Activated CD8-positive, alpha-beta memory T cell treated with anti-CD3 and anti-CD28 coated beads, Interleukin-2, amount 50 U/mL, for 48 hours (primary cell): ENCODE data around the gene ABCC4.

Experiments
- DNase-seq: peaks from one replicate; pipeline ENCODE4 v3.0.0-alpha.2; 2020

The ABCC4 gene

DNA sequence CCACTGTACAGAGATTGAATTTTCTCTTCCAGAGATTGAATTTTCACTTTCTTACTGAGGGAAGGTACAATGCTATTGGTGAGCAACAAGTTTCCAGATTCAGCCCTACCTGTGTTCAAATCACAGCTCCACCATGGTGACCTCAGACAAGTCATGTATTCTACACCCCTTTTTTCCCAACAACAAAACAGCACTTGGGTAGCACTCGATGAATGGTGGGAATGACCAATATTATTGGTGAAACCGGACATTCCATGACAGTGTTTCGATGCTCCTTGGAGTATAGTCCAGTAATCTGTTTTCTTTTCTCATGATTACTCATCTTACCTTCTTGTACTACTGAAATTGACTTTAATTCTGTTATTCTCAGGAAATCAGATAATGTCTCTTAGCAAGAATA lies 322.7 kb downstream of the ABCC4 start:
- no peak for DNase-seq

DNA sequence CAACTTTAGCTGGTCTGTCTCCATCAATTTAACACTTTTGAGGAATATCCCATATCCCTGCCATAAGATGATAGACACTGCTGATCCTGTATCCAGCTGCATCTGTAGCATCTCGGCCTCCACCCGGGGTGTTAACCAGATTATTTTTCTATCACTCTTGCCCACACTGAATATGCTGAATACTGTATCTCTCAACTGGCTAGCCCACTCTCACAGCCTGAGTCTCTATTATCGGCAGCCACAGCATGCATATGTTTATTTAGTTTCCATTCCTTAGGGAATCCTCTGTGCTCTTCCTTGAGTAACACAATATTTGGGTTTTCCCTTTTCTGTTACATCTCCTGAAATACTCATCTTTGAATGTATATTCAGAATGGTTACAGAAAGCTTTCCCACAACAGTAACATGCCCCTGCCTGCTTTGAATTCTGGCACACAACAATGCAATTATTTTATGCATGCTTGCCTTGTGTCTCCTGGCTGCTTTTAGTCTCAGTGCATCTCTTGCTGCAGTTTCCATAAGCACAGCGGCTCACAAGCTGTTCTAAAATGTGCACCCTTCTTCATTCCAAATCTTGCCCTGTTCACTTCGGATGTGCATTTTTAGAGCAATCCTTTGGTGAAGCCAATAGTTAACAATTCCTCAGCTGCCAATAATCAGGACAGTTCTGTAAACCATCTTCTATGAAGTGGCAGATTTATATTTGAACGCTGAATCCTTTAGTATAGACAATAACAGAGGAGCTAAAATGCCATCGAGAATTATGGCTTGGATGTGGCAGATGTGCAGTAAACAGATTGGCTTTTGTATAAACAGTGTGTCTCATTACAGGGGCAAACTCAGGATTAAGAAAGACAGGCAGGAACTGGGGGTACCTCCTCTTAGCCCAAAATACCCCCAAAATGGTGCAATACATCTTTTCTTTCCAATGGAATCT lies 327.0 kb downstream of the ABCC4 start:
- no peak for DNase-seq

DNA sequence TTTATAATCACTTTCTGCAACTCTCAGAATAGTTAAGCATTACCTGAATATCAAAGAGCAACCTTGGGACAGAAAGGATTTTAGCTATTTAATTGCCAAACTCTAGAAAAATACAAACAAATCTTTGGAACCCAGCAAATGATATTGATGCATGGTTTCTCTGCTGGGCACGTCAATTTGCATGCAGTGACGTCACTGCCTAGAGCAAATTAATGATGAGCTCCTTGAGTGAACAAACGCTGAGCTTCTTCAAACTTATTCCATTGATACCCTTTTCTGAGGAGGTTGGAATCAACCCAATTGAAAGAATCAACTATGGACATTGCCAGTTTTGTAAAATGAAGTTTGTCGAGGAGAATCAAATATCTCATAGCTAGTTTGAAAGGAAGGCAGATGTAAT lies 329.0 kb downstream of the ABCC4 start:
- DNase-seq = no peak
